ENCODE results near the gene SDC3.
A peak's percentile ranks its signal among the peaks of the same experiment; 100 is the strongest.

SDC3 gene

GRCh38 chr1:30829889-30830288, 78.7 kb downstream of the SDC3 start:
- DNase-seq (ENCODE audit: low read depth) = no peak
- H3K4me3 ChIP-seq (ENCODE audit: control insufficient read depth, low read depth, low read length) = no peak overlapping the region
- TF ChIP-seq CTCF (conservative IDR thresholded peaks at IDR 0.05; ENCODE audit: control insufficient read depth, insufficient read depth, low read depth, low read length) = no peak

GRCh38 chr1:30824736-30825429, 83.7 kb downstream of the SDC3 start:
- peak overlapping the region; percentile 36 for H3K4me3 ChIP-seq (ENCODE audit: control insufficient read depth, low read depth, low read length)
- TF ChIP-seq CTCF (conservative IDR thresholded peaks at IDR 0.05; ENCODE audit: control insufficient read depth, insufficient read depth, low read depth, low read length) = no peak

GRCh38 chr1:30823969-30824735, 84.4 kb downstream of the SDC3 start:
- peak; percentile 100 for DNase-seq (ENCODE audit: low read depth)
- no peak for TF ChIP-seq CTCF (conservative IDR thresholded peaks at IDR 0.05; ENCODE audit: control insufficient read depth, insufficient read depth, low read depth, low read length)
- H3K4me3 ChIP-seq (ENCODE audit: control insufficient read depth, low read depth, low read length) = peak overlapping the region; percentile 57

More at GRCh38 chr1:30824736-30825429, 83.7 kb downstream of the SDC3 start:
- no peak for DNase-seq (ENCODE audit: low read depth)

- DNase-seq (ENCODE audit: low read depth) = no peak
- no peak for TF ChIP-seq CTCF (conservative IDR thresholded peaks at IDR 0.05; ENCODE audit: control insufficient read depth, insufficient read depth, low read depth, low read length)
- H3K4me3 ChIP-seq (ENCODE audit: control insufficient read depth, low read depth, low read length) = no peak overlapping the region
Observed at GRCh38 chr1:30823627-30823968, 85.0 kb downstream of the SDC3 start.

GRCh38 chr1:30822966-30823581, 85.5 kb downstream of the SDC3 start:
- no peak overlapping the region for H3K4me3 ChIP-seq (ENCODE audit: control insufficient read depth, low read depth, low read length)
- no peak for TF ChIP-seq CTCF (conservative IDR thresholded peaks at IDR 0.05; ENCODE audit: control insufficient read depth, insufficient read depth, low read depth, low read length)
- DNase-seq (ENCODE audit: low read depth) = peak; percentile 38

- no peak overlapping the region for H3K4me3 ChIP-seq (ENCODE audit: control insufficient read depth, low read depth, low read length)
- no peak for TF ChIP-seq CTCF (conservative IDR thresholded peaks at IDR 0.05; ENCODE audit: control insufficient read depth, insufficient read depth, low read depth, low read length)
- DNase-seq (ENCODE audit: low read depth) = no peak
Observed at GRCh38 chr1:30822006-30822405, 86.6 kb downstream of the SDC3 start.
